HG03378 (cell line): ENCODE data around the gene ATP11A.
A peak's percentile ranks its signal among the peaks of the same experiment; 100 is the strongest.

Experiments
- ATAC-seq: cut with Tn5 transposase; IDR thresholded peaks from one replicate; pipeline ENCODE4 v1.9.1; 2021; ENCODE audit warnings: mild to moderate bottlenecking, moderate library complexity; ENCODE audit not compliant: unreplicated experiment

The ATP11A gene

GRCh38 chr13:112690283-112690929 lies 568 bp downstream of the ATP11A start:
- peak; percentile 11 for ATAC-seq

- ATAC-seq = no peak
These were observed 2.3 kb downstream of the ATP11A start for GRCh38 chr13:112692104-112692503.

GRCh38 chr13:112692586-112692985 lies 2.7 kb downstream of the ATP11A start:
- ATAC-seq = no peak

- peak; percentile 32 for ATAC-seq
These were observed 4.1 kb downstream of the ATP11A start for GRCh38 chr13:112693831-112694497.

- no peak for ATAC-seq
These were observed 5.3 kb downstream of the ATP11A start for GRCh38 chr13:112695121-112695520.

GRCh38 chr13:112696001-112696868 lies 6.4 kb downstream of the ATP11A start:
- no peak for ATAC-seq

- ATAC-seq = no peak
These were observed 7.1 kb downstream of the ATP11A start for GRCh38 chr13:112696869-112697465.

GRCh38 chr13:112697756-112698655 lies 8.2 kb downstream of the ATP11A start:
- no peak for ATAC-seq

GRCh38 chr13:112699322-112699918 lies 9.6 kb downstream of the ATP11A start:
- ATAC-seq = no peak

- no peak for ATAC-seq
These were observed 10.6 kb downstream of the ATP11A start for GRCh38 chr13:112700291-112701060.

- no peak for ATAC-seq
These were observed 12.6 kb downstream of the ATP11A start for GRCh38 chr13:112702341-112702985.

- ATAC-seq = no peak
These were observed 13.1 kb downstream of the ATP11A start for GRCh38 chr13:112702986-112703379.

- ATAC-seq = no peak
These were observed 13.8 kb downstream of the ATP11A start for GRCh38 chr13:112703449-112704284.

- no peak for ATAC-seq
These were observed 14.7 kb downstream of the ATP11A start for GRCh38 chr13:112704308-112705145.

- ATAC-seq = no peak
These were observed 15.4 kb downstream of the ATP11A start for GRCh38 chr13:112705286-112705685.

GRCh38 chr13:112706171-112706570 lies 16.3 kb downstream of the ATP11A start:
- ATAC-seq = no peak
